ENCODE data around the gene PADI3. TPM values are rescaled to one million over a fixed set of nuclear protein-coding genes. Genes with fewer than 3 reads are reported as not detected.

The PADI3 gene
- total RNA-seq, 4 donors from 2014 or later = 0.23 to 2.1 TPM; not detected in 2

GRCh38 chr1:17258116-17258757, 9.3 kb downstream of the PADI3 start:
- intact Hi-C loops (cut with DNase I; ENCODE audit: low total_unique reads) = no loop called here
- peak in 1 of 2 donors; percentile 46 for DNase-seq (ENCODE audit: low spot score in 2 of 2)
- H3K4me3 ChIP-seq (ENCODE audit: low read depth, poor library complexity, severe bottlenecking) = no peak overlapping the region
- TF ChIP-seq, protein P1, sequence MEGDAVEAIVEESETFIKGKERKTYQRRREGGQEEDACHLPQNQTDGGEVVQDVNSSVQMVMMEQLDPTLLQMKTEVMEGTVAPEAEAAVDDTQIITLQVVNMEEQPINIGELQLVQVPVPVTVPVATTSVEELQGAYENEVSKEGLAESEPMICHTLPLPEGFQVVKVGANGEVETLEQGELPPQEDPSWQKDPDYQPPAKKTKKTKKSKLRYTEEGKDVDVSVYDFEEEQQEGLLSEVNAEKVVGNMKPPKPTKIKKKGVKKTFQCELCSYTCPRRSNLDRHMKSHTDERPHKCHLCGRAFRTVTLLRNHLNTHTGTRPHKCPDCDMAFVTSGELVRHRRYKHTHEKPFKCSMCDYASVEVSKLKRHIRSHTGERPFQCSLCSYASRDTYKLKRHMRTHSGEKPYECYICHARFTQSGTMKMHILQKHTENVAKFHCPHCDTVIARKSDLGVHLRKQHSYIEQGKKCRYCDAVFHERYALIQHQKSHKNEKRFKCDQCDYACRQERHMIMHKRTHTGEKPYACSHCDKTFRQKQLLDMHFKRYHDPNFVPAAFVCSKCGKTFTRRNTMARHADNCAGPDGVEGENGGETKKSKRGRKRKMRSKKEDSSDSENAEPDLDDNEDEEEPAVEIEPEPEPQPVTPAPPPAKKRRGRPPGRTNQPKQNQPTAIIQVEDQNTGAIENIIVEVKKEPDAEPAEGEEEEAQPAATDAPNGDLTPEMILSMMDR (IDR thresholded peaks at IDR 0.05) = no peak
- no peak for TF ChIP-seq POLR2A (IDR thresholded peaks at IDR 0.05)
- WGBS, 2 donors = 37 to 47% methylated on average over 7 to 8 of the region's 9 CpGs

DNA sequence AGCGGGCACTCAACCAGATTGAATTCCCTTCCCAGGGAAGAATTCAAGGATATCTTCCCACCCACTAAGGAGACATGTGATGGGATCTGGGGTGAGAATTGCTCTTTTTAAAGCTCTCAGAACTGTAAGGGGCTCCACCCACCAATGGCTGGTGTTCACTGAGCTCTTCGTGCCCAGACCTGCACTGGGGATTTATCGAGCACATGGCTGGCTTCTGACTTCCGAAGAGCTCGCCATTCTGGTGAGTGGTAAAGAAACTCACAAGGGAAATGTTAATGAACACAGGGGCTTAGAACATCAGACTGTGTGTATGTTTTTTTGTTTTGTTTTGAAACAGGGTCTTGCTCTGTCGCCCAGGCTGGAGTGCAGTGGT, 9.8 kb downstream of the PADI3 start:
- 44 to 50% methylated on average over 6 of the region's 6 CpGs for WGBS, 2 donors

GRCh38 chr1:17259233-17259873, 10.5 kb downstream of the PADI3 start:
- intact Hi-C loops (cut with DNase I; ENCODE audit: low total_unique reads) = no loop called here
- no peak for DNase-seq (ENCODE audit: low spot score in 2 of 2)
- H3K4me3 ChIP-seq (ENCODE audit: low read depth, poor library complexity, severe bottlenecking) = no peak overlapping the region
- 72% methylated on average over 24 of the region's 24 CpGs for WGBS, 2 donors
- no peak for TF ChIP-seq POLR2A (IDR thresholded peaks at IDR 0.05)
- TF ChIP-seq, protein P1 (IDR thresholded peaks at IDR 0.05) = no peak

More for the DNA sequence above, 9.8 kb downstream of the PADI3 start:
- no peak overlapping the region for H3K4me3 ChIP-seq (ENCODE audit: low read depth, poor library complexity, severe bottlenecking)
- intact Hi-C loops (cut with DNase I; ENCODE audit: low total_unique reads) = no loop called here
- TF ChIP-seq, protein P1 (IDR thresholded peaks at IDR 0.05) = no peak
- no peak for TF ChIP-seq POLR2A (IDR thresholded peaks at IDR 0.05)
- no peak for DNase-seq (ENCODE audit: low spot score in 2 of 2)

DNA sequence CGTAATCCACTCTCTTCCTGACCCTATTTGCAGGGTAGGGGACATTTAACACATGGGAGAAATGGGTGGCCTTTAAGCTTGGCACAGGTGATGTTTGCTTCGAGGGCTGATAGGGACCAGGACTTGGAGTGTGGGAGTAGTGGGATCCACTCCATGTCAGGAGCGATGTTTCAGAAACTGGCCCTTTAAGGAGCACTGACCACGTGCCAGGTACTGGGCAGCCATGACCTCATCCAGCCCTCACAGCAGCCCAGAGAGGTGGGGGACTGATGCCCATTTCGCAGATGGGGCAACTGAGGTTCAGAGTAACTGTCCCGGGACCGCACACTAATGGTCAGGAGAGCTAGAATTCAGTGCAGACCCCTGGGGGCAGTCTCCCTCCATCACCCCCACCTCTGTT, 11.4 kb downstream of the PADI3 start:
- intact Hi-C loops (cut with DNase I; ENCODE audit: low total_unique reads) = no loop called here
- no peak for DNase-seq (ENCODE audit: low spot score in 2 of 2)
- TF ChIP-seq, protein P1 (IDR thresholded peaks at IDR 0.05) = no peak
- TF ChIP-seq POLR2A (IDR thresholded peaks at IDR 0.05) = no peak
- no peak overlapping the region for H3K4me3 ChIP-seq (ENCODE audit: low read depth, poor library complexity, severe bottlenecking)
- 83 to 96% methylated on average over 7 of the region's 7 CpGs for WGBS, 2 donors

- DNase-seq (ENCODE audit: low spot score in 2 of 2) = no peak
- intact Hi-C loops (cut with DNase I; ENCODE audit: low total_unique reads) = no loop called here
- 87 to 90% methylated on average over 5 of the region's 5 CpGs for WGBS, 2 donors
- TF ChIP-seq, protein P1 (IDR thresholded peaks at IDR 0.05) = no peak
- no peak for TF ChIP-seq POLR2A (IDR thresholded peaks at IDR 0.05)
- no peak overlapping the region for H3K4me3 ChIP-seq (ENCODE audit: low read depth, poor library complexity, severe bottlenecking)
Measured at GRCh38 chr1:17260738-17261137, 11.8 kb downstream of the PADI3 start.
